Mucosa of stomach (tissue), 1 donor: Measurements from ENCODE around the gene DLG2.

Experiments used
- H3K27me3 ChIP-seq: one replicate; pipeline ENCODE4 v1.7.0; 2013; ENCODE audit warnings: mild to moderate bottlenecking, low read length; ENCODE audit not compliant: control insufficient read depth, insufficient read depth
- H3K36me3 ChIP-seq: one replicate; pipeline ENCODE4 v1.7.0; 2013; ENCODE audit warnings: low read length; ENCODE audit not compliant: control insufficient read depth, insufficient read depth
- H3K4me1 ChIP-seq: one replicate; pipeline ENCODE4 v1.7.0; 2013; ENCODE audit warnings: mild to moderate bottlenecking, low read length; ENCODE audit not compliant: control insufficient read depth, insufficient read depth
- H3K4me3 ChIP-seq: one replicate; pipeline ENCODE4 v1.7.0; 2013; ENCODE audit warnings: low read length
- H3K9ac ChIP-seq: one replicate; pipeline ENCODE4 v1.7.0; 2013; ENCODE audit warnings: mild to moderate bottlenecking, low read length, moderate library complexity
- H3K9me3 ChIP-seq: one replicate; pipeline ENCODE4 v1.7.0; 2013; ENCODE audit warnings: mild to moderate bottlenecking, low read length, moderate library complexity; ENCODE audit not compliant: control insufficient read depth
- donor health status: Pancreatic carcinoma.

The DLG2 gene

DNA sequence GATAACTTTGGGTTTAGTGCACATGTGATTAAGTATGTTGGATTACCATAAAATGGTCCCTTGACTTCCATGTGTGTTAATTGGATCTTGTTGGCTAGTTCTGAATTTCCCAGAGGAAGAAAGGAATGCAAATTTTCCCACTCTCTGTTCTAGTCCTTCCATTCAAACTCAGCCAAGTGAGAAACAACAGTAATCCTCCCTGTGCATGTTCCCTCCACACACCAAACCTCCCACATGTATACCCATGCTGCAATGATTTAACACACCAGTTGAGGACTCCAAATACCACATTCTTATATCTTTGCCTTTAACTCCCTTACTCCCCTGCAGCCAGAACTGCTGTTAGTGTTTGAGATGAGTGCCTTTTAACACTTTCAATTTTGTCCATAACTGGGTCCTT lies 1158.9 kb downstream of the DLG2 start:
- Histone ChIP-seq H3K9me3 (no peaks in the 10 kb centered on the region), H3K9ac (no peak overlapping the region), H3K27me3 (no peaks in the 10 kb centered on the region), H3K4me1 (no peaks in the 10 kb centered on the region), H3K36me3 (no peaks in the 10 kb centered on the region), H3K4me3 (no peak overlapping the region)

DNA sequence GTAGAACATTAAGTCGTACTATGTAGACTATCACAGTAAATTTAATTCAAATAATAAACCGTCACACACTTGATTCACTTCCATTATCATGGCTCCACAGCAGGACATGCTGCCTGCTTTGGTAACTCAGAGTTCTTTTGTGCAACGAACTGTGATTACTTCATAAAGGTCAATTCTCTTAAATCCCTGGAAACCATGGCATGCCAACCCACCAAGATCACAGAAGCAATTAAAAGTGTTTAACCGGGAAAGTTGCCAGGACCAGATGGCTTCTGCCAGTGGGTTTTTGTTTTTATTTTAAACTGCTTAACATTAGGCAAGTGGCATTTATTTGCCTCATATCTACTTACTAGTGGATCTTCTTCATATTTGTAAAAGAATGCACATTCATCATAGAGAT lies 1162.1 kb downstream of the DLG2 start:
- H3K4me1 ChIP-seq: no peaks in the 10 kb centered on the region
- H3K9ac ChIP-seq: no peak overlapping the region
- no peaks in the 10 kb centered on the region for H3K36me3 ChIP-seq
- H3K27me3 ChIP-seq: no peaks in the 10 kb centered on the region
- no peaks in the 10 kb centered on the region for H3K9me3 ChIP-seq
- H3K4me3 ChIP-seq: no peak overlapping the region

DNA sequence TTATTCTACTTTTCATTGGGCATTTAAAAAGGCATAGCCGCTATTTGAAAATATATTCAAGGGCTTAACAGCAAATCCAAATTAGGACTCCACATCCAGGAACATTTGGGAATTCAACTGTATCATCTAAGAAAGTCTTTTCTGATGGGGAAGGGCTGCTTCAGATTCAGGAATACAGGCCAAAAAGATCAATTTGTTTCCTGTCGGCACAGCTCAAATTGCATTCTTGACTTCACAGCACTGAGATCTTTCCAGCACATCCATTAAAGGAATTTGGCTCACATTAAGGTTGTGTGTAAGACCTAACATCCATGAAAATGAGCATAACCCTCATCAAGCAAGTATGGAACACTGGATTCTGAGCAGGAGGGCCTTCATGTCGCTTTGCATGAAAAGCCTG lies 1171.5 kb downstream of the DLG2 start:
- Histone ChIP-seq H3K9ac (no peak overlapping the region), H3K9me3 (no peaks in the 10 kb centered on the region), H3K36me3 (no peaks in the 10 kb centered on the region), H3K4me1 (no peaks in the 10 kb centered on the region), H3K4me3 (no peak overlapping the region), H3K27me3 (no peaks in the 10 kb centered on the region)

DNA sequence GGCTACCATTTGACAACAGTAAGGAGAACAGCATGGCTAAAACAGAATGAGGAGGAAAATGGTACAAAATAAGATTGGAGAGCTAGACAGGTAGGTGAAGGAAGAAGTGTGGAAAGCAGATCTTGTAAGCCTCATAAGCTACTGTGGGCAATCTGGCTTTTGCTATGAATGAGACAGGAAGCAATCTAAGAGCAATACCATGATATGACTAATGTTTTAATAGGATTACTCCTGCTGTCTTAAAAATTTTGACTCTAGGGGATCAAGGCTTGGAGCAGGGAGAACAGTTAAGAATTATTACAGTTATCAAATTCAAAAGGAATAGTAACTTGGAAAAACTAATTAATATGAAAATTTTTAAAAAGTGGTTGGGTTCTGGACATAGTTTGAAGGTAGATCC lies 1174.9 kb downstream of the DLG2 start:
- no peaks in the 10 kb centered on the region for H3K27me3 ChIP-seq
- H3K36me3 ChIP-seq: no peaks in the 10 kb centered on the region
- no peaks in the 10 kb centered on the region for H3K4me1 ChIP-seq
- H3K4me3 ChIP-seq: no peak overlapping the region
- H3K9me3 ChIP-seq: no peaks in the 10 kb centered on the region
- no peak overlapping the region for H3K9ac ChIP-seq

DNA sequence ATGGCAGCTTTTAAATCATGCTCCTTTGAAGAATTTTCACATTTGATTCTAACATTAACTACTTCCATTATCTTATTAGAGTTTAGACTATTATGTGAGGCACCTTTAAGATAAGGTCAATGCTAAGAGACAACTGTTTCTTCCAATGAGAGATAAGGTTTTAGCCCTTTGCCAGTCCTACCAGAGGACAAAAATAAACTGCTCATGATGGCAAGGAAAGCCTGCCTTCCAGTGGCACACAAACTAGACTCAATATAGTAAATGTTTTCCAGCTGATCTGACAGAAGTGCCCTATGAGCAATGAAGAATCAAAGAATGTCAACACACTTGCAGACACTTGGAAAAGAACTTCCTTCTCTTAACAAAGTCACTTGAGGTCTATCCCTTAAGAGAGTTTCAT lies 1188.6 kb downstream of the DLG2 start:
- H3K9me3 ChIP-seq: no peaks in the 10 kb centered on the region
- H3K27me3 ChIP-seq: no peaks in the 10 kb centered on the region
- H3K36me3 ChIP-seq: no peaks in the 10 kb centered on the region
- H3K9ac ChIP-seq: no peak overlapping the region
- no peaks in the 10 kb centered on the region for H3K4me1 ChIP-seq
- H3K4me3 ChIP-seq: no peak overlapping the region

- H3K27me3 ChIP-seq: no peaks in the 10 kb centered on the region
- H3K4me3 ChIP-seq: no peak overlapping the region
- H3K9ac ChIP-seq: no peak overlapping the region
- H3K9me3 ChIP-seq: no peaks in the 10 kb centered on the region
- H3K36me3 ChIP-seq: no peaks in the 10 kb centered on the region
- H3K4me1 ChIP-seq: no peaks in the 10 kb centered on the region
These were observed 1189.8 kb downstream of the DLG2 start for GRCh38 chr11:84437071-84437980.

DNA sequence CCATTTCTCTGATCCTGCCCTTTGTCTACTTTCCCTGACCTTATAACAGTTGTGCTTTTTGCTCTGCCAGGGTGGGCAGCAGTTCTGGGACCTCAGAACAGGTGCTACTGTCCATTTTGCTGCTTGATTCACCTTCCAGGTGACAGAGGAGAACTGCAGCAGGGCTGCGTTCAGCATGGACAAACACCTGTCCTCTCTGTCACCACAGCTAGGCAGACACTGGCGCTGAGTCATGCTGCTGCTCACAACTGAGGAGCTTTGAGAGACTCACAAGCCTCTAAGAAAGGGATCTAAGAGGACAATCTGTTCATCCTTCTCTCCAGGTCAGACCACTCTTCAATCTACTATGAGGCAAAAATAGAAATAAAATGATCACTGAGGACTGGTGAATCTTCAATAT lies 1196.5 kb downstream of the DLG2 start:
- Histone ChIP-seq H3K9me3 (no peaks in the 10 kb centered on the region), H3K27me3 (no peaks in the 10 kb centered on the region), H3K9ac (no peak overlapping the region), H3K36me3 (no peaks in the 10 kb centered on the region), H3K4me3 (no peak overlapping the region), H3K4me1 (no peaks in the 10 kb centered on the region)

- Histone ChIP-seq H3K4me1 (no peaks in the 10 kb centered on the region), H3K9me3 (no peaks in the 10 kb centered on the region), H3K9ac (no peak overlapping the region), H3K27me3 (no peaks in the 10 kb centered on the region), H3K4me3 (no peak overlapping the region), H3K36me3 (no peaks in the 10 kb centered on the region)
These were observed 1201.5 kb downstream of the DLG2 start for GRCh38 chr11:84425673-84426072.

DNA sequence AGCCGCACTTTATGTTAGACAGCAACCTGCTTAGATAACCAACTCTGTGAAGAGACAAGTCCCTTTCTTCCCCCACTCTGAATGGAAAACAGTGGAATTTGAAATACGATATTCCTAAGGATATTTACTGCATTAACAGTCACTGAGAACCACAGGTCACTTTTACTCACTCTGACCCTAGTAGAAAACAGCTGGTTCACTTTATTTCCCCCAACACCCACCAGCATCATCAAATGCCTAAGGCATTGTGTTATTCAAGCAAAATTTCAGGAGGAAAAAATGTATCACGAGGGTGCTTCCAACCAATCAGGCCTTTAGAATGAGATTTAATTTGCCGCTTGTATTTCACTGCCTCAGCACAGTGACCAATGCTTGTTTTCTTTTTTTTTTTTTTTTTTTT lies 1206.9 kb downstream of the DLG2 start:
- Histone ChIP-seq H3K36me3 (no peaks in the 10 kb centered on the region), H3K9ac (no peak overlapping the region)

GRCh38 chr11:84419616-84420015 lies 1207.5 kb downstream of the DLG2 start:
- no peaks in the 10 kb centered on the region for H3K27me3 ChIP-seq
- H3K4me3 ChIP-seq: no peak overlapping the region
- H3K4me1 ChIP-seq: no peaks in the 10 kb centered on the region
- no peaks in the 10 kb centered on the region for H3K9me3 ChIP-seq
- no peak overlapping the region for H3K9ac ChIP-seq
- no peaks in the 10 kb centered on the region for H3K36me3 ChIP-seq

More for the DNA sequence above, 1206.9 kb downstream of the DLG2 start:
- H3K27me3 ChIP-seq: no peaks in the 10 kb centered on the region
- H3K4me3 ChIP-seq: no peak overlapping the region
- no peaks in the 10 kb centered on the region for H3K4me1 ChIP-seq
- H3K9me3 ChIP-seq: no peaks in the 10 kb centered on the region

DNA sequence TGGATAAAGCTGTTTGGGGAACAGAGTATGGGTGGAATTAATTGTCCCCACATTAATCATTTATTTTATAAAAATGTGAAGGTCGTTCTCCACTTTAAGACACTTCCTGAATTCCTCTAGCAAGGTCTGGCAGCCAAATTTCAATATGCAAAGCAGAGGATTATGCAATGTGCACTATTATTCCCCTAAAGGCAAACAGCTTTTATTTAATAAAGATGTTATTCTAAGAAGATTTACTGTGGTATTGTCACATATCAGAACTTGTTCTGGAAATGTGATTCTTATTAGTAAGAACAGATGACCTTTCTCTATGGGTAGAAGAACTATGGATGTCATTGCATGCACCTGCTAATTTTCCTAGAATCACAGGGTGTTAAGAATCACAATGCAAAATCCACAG lies 1212.2 kb downstream of the DLG2 start:
- no peak overlapping the region for H3K9ac ChIP-seq
- no peaks in the 10 kb centered on the region for H3K27me3 ChIP-seq
- H3K4me3 ChIP-seq: no peak overlapping the region
- H3K9me3 ChIP-seq: no peaks in the 10 kb centered on the region
- no peaks in the 10 kb centered on the region for H3K4me1 ChIP-seq
- H3K36me3 ChIP-seq: no peaks in the 10 kb centered on the region

- Histone ChIP-seq H3K4me3 (no peak overlapping the region), H3K9ac (no peak overlapping the region), H3K27me3 (no peaks in the 10 kb centered on the region), H3K36me3 (no peaks in the 10 kb centered on the region), H3K4me1 (no peaks in the 10 kb centered on the region), H3K9me3 (no peaks in the 10 kb centered on the region)
These were observed 1213.6 kb downstream of the DLG2 start for GRCh38 chr11:84413549-84413948.
